ENCODE measurements around the gene CCDC83.
"Not testable (repeated sequence)": the region's sequence is repeated elsewhere in the genome, so short reads cannot be mapped to it uniquely, and the experiment has no call there.

The CCDC83 gene

DNA sequence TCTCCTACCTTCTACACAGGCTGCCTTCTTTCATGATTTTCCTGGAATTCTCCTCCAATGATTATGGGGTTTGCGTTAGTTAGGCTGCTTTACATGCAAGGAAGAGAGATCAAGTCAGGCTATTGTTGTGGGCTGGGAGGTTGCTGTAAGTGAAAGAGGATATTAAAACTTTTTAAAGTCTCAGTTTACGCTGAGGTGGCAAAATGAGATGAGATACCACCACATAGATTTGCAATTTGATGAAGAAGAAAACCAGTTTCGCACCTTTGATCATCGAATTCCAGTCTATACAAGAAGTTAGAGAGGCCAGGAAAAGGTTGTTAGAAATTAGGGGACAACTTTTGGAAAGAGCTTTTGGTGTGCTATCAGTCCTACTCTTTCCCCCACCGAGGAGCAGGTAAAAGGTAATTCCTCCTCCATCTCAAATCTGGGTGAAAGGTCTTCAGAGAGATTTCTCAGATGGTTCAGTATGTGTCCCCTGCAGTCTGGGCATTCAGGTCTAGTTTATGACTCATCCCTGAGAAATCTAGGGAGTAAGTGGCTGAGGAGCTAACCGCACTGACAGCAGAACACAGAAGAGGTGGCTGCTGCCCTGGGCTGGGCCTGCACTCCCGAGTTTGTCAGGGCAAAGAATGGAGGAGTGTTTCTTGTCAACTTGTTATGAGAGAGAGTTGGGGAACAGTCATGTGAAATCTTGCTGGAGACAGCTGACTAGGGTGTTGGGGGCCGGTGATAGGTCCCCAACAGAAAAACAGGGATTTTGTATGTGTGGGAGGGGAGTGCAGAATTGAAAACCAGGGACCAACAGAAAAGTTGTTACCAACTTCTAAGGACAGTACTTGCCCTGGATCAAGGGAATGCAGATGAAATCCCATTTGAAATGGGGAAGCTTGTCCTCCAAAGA lies 34.7 kb downstream of the CCDC83 start:
- DNase-seq, result no peak

DNA sequence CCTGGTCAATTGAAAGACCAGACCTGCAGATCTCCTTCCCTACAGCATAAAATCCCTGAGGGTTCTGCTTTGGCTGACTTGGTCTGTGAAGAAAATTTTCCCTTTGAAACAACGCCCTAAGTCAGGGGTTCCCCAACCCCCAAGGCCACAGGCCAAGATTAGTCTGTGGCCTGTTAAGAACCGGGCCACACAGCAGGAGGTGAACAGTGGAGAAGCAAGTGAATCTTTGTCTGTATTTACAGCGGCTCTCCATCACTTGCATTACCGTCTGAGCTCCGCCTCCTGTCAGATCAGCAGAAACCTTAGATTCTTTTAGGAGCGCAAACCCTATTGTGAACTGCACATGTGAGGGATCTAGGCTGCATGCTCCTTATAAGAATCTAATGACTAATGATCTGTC lies 38.2 kb downstream of the CCDC83 start:
- no peak for DNase-seq

GRCh38 chr11:85896876-85897275 lies 41.7 kb downstream of the CCDC83 start:
- no peak for DNase-seq

DNA sequence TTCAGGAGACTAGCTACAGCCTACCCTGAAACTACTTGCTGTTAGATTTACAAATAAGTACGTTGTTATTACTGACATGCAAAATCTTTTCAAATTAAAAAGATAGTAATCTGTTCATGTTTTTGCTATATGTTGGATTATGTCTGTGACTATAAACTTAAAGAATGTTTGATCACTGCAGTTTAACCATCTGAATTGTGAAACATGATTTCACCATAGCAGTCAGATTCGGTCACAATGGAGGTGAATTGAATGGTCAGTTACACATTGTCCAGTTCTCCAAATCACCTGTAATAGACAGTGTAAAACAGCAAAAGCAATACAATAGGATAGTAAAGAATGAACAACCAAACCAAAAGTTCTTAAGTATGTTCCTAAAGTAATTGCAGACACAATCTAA lies 43.3 kb downstream of the CCDC83 start:
- no peak for DNase-seq

- no peak for DNase-seq
These were observed 47.2 kb downstream of the CCDC83 start for GRCh38 chr11:85902353-85902752.

DNA sequence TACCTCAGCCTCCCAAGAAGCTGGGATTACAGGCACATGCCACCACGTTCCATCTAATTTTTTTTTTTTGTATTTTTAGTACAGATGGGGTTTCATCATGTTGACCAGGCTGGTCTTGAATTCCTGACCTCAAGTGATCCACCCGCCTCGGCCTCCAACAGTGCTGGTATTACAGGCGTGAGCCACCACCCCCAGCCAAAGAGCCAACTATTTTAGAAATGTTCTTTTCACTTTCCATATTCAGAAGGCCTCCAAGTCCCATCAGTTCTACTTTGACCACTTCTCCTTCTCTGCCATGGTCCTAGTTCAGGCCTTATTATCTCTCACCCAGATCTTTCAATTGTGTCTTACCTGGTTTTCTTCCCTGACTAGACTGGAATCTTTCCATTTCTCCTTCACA lies 48.2 kb downstream of the CCDC83 start:
- DNase-seq, result no peak

GRCh38 chr11:85903811-85904210 lies 48.6 kb downstream of the CCDC83 start:
- DNase-seq, result no peak

- no peak for DNase-seq
These were observed 57.2 kb downstream of the CCDC83 start for GRCh38 chr11:85912414-85912813.

DNA sequence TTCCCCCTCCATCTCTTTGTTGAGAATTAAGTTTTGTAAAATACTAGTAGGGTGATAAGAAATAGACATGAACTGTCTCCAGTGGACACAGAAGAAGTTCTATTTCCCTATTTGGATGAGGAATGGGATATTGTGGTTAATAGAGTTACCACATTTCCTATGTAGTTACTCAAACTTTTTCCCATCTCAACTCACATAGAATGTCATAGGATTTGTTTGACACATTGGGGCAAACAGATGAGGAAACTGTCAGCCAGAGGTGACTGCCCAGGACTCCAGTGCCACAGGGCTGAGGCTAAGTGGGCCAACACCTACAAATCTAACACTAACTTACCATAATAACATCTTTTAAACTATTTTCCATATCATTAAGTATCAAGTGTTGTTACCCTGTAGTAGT lies 58.3 kb downstream of the CCDC83 start:
- no peak for DNase-seq

DNA sequence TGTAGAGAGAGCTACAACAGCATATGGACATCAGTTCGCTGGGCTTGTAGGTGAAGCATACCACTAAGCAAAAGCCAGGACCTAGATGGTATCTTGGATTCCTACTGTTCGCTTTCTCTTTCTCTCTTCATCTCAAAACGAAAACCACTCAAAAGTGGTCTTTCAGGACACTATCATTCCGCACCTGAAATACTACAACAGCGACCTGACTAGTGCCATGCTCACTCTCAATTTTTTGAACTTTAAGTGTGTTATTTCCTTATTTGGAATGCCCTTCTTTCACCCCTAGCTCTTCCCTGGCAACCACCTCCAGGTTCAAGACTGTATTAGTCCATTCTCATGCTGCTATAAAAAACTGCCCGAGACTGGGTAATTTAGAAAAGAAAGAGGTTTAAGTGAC lies 59.2 kb downstream of the CCDC83 start:
- no peak for DNase-seq

DNA sequence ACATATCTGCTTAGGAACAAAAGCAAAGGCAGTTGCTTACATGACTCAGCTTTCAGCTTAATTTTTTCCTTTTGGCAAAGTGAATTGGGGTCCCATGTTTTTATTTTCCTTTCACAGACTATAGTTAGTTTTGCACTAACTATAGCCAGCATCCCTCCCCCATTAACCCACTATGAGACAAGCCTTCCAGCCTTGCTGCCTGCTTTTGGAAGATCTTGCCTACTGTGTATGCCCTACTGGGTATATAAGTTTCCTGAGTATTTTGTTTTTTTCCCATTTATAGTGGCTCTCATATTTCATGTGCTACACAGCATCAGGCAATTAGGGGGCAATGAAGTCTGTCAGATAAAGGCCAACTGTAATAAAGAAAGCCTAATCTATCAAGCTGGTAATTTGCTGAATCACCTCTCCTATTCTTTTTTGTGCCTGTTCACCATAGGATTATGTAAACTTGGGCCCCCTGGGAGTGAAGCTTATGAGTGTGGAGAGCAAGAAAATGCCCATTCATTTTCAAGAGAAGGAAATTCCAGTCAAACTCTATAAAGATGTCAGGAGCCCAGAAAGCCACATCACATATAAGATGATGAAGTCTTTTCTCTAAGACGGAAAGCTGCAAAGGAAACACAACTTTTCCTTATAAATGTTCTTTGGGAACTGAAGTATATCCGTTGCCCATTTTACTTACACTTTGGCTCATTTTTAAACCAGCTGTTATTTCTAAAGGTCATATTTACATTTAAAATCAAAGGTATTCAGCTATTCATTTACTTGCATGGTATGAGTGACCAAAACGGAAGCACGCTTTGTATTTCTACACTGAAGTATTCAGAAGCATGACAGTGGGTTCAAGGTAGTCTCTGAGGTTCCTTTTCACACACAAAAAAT lies 64.0 kb downstream of the CCDC83 start:
- DNase-seq, result no peak

DNA sequence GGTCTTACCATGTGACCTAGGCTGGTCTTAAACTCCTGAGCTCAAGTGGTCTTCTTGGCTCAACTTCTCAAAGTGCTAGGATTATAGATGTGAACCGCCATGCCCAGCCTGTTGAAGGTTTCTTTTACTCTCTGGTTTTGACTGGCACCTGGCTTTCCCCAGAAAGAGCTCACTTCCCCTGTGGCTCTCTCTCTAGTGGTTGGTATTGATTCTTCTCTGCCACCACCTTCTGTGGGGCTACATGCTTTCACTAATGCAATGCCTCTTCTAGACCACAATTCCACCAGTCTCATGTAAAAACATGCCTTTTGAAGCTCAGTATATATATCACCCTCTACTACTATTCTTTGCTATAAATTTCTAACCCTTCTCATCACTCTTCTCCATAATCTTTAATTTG lies 67.2 kb downstream of the CCDC83 start:
- DNase-seq, result no peak

DNA sequence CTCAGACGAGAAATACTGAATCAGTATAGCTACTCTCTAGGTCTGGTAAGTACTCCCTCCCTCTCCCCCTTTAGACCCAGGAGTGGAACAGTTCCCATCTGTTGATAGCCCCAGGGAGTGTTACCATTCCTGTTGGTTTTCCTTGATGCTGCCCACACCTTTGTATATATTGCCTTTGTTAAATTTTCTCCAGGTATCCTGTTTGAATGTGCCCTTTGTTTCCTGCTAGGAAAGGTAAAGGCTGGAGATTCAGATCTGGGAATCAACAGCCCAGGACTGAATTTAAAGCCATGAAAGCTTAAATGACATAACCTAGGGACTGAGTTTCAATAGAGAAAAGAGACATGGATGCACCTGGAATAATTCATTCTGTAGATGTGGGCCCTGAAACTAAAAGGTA lies 68.3 kb downstream of the CCDC83 start:
- no peak for DNase-seq

DNA sequence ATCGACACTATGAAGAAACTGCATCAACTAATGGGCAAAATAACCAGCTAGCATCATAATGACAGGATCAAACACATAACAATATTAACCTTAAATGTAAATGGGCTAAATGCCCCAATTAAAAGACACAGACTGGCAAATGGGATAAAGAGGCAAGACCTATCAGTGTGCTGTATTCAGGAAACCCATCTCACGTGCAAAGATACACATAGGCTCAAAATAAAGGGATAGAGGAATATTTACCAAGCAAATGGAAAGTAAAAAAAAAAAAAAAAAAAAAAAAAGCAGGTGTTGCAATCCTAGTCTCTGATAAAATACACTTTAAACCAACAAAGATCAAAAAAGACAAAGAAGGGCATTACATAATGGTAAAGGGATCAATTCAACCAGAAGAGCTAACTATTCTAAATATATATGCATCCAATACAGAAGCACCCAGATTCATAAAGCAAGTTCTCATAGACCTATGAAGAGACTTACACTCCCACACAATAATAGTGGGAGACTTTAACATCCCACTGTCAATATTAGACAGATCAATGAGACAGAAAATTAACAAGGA lies 71.6 kb downstream of the CCDC83 start:
- DNase-seq, result not testable (repeated sequence)

DNA sequence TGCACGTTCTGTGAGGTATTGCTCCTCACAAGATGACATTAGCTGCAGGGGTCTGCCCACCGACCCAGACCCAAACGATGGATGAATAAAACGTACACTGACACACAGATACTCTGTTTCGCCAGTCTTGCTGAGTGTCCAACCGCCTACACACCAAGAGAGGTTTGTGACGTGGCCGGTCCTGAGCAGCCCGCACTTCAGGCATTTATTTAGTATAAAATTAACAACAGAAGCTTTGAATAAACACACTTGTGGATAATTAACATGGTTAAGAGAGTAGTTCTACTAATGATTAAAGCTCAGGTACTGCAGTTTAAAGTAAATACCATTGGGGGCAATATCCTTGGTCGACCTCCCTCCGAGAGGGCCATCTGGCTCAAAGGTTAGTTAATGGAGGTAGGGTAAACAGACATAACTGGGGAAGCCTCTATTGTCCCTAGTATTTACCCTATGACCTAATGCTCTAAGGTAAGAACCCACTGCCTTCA lies 75.7 kb downstream of the CCDC83 start:
- DNase-seq, result no peak

GRCh38 chr11:85934596-85935169 lies 79.5 kb downstream of the CCDC83 start:
- no peak for DNase-seq

GRCh38 chr11:85935751-85936150 lies 80.6 kb downstream of the CCDC83 start:
- DNase-seq, result no peak

DNA sequence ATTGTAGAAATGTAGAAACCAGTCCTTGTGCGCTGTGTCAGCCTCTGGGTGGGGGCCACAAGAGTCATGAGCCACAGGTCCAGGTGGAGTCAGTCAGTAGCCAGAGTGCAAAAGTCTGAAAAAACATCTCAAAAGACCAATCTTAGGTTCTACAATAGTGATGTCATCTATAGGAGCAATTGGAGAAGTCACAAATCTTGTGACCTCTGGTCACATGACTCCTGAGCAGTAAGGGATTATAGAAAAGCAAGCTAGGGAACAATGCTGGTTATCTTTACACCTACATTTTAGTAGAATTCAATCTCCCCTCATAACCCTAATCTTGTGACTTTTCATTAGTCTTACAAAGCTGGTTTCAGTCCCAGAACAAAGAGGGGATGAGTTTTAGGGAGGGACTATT lies 82.7 kb downstream of the CCDC83 start:
- DNase-seq, result no peak

DNA sequence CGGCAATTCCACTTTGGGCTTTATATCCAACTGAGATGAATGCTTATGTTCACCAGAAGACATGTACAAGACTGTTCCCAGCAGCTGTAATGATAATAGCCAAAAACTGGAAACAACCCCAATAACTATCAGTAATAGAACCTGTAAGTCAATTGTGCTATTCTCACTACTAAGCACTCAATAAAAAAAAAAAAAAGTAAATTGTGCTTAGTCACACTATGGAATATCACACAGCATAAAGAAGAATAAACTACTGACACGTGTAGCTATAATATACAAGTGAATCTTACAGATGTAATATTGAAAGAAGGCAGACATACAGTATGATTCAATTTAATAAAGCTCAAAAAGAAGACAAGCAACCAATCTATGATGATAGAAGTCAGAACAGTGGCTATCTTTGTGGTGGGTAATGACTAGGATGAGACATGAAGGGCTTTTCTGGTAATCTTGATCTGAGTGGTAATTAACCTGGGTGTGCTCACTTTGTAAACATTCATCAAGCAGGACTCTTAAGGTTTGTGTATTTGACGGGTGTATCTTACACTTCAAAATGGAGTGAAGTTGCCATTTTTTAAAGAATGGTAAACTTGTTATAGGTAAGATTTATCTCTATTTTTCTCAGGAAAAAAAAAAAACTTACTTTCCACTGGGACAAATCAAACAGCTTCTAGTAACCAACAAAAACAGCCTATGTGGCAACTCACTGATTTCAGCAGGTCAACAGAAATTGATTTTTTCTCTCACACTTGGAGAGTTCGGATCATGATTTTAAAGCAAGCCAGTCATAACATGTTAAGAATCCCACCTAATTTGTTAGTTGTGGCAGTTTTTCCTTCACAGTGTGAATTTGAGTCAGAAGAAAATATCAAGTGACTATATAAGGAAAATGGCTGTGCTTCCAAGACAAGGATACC lies 84.2 kb downstream of the CCDC83 start:
- DNase-seq, result no peak

DNA sequence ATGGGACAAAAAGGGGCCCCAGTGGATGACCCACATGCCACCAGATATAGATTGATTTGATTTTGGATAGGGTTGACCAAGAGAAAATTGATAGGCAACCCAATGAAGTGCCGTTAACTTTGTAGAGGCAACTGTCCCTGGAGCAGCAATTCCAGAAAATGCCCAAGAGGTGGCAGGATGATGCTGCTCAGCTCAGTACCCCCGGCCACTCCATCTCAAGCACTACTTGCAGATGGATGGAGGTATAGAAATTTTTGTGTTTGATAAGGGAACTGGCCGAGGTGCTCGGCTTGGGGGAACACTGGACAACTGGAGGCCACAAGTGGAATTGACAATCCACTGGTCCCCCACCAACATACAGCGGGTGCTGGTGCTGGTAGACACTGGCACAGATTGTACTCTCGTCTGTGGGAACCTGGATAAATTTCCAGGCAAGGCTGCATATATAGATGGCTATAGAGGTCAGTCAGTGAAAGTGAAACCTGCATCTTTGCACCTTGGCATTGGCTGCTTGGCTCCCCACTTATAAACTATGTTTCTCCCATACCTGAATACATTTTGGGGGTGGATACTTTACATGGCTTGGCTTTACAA lies 86.3 kb downstream of the CCDC83 start:
- DNase-seq, result no peak

DNA sequence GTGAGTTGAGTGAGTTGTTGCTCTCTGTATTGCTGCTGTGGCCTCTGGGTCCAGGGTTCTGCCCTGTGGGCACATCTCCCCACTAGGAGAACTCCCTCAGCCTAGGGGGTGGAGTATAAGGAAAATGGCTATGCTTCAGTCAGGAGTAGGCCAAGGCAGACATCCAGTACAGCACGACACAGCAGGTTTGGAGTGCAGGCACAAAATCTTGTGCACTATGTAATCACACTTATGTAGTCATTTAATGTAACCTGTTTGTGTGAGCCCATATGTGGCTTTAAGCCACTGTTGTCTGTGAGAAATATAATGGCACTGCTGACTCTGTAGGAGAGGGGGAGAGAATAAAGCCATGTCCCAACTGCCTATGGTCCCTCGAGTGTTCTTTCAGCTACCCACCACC lies 90.1 kb downstream of the CCDC83 start:
- DNase-seq, result no peak

GRCh38 chr11:85945788-85946187 lies 90.6 kb downstream of the CCDC83 start:
- no peak for DNase-seq

Measured in activated naive CD4-positive, alpha-beta T cell treated with anti-CD3 and anti-CD28 coated beads, Interleukin-2, amount 50 U/mL, for 16 hours (primary cell).